CD4-positive, alpha-beta T cell (primary cell): ENCODE data around the gene JPT2. TPM values are rescaled to one million over a fixed set of nuclear protein-coding genes. Genes with fewer than 3 reads are reported as not detected.

Experiments
- ATAC-seq: fragments of 200-7000 bp; cut with Tn5 transposase; one replicate; pipeline ENCODE4 v1.10.0; 2022; ENCODE audit warnings: mild to moderate bottlenecking; ENCODE audit not compliant: poor library complexity
- CTCF ChIA-PET: fragments of 350-600 bp; sonication (Branson Sonifier 250); formaldehyde crosslinking; loops from one replicate; lab custom pipeline; 2021; ENCODE audit warnings: antibody characterized with exemption, inconsistent platforms; lab: Charles Lee
- POLR2A ChIA-PET: fragments of 350-600 bp; sonication (Branson Sonifier 250); formaldehyde crosslinking; loops from one replicate; lab custom pipeline; 2021; ENCODE audit warnings: antibody characterized with exemption, inconsistent platforms; lab: Charles Lee
- DNase-seq, 14 experiments: peaks; one replicate each; pipeline ENCODE4 v3.0.0-alpha.2; 2013 to 2020; ENCODE audit warnings: mixed read lengths in 2 of 14
- H3K27ac ChIP-seq, 2 donors: one replicate each; pipeline versions ENCODE4 v1.5.1 to v1.7.0; 2013; ENCODE audit warnings: low read length in 2 of 2, low read depth in 1 of 2, mild to moderate bottlenecking in 1 of 2
- H3K27me3 ChIP-seq, 2 experiments: 1 replicate in 1 of 2; 2 replicates in 1 of 2; pipeline versions ENCODE4 v1.6.1 to v1.7.0; 2013; ENCODE audit warnings: low read length in 2 of 2, control low read depth in 1 of 2, mild to moderate bottlenecking in 1 of 2, moderate library complexity in 1 of 2; ENCODE audit not compliant: insufficient read depth in 2 of 2, control insufficient read depth in 1 of 2
- H3K36me3 ChIP-seq: one replicate; pipeline ENCODE4 v1.6.1; 2013; ENCODE audit warnings: low read length, control low read depth; ENCODE audit not compliant: insufficient read depth
- H3K4me1 ChIP-seq: one replicate; pipeline ENCODE4 v1.6.1; 2013; ENCODE audit warnings: low read length, control low read depth; ENCODE audit not compliant: insufficient read depth
- H3K4me3 ChIP-seq: one replicate; pipeline ENCODE4 v1.5.1; 2013; ENCODE audit warnings: mild to moderate bottlenecking, low read length, moderate library complexity
- H3K9me3 ChIP-seq, 2 experiments: 1 replicate in 1 of 2; 2 replicates in 1 of 2; pipeline versions ENCODE4 v1.6.1 to v1.7.0; 2013; ENCODE audit warnings: low read length in 2 of 2, mild to moderate bottlenecking in 2 of 2, control low read depth in 1 of 2, moderate library complexity in 1 of 2; ENCODE audit not compliant: control insufficient read depth in 1 of 2, insufficient read depth in 1 of 2
- H3K27ac Mint-ChIP-seq: one replicate; pipeline ENCODE4 v1.8.0; 2020; ENCODE audit warnings: mixed read lengths
- H3K27me3 Mint-ChIP-seq: one replicate; pipeline ENCODE4 v1.8.0; 2021; ENCODE audit warnings: mixed read lengths
- H3K36me3 Mint-ChIP-seq: one replicate; pipeline ENCODE4 v1.8.0; 2021; ENCODE audit warnings: low read depth, mixed read lengths
- H3K4me1 Mint-ChIP-seq: one replicate; pipeline ENCODE4 v1.8.0; 2021; ENCODE audit warnings: low read depth, mixed read lengths
- H3K4me3 Mint-ChIP-seq: one replicate; pipeline ENCODE4 v1.8.0; 2020; ENCODE audit warnings: mild to moderate bottlenecking, mixed read lengths
- H3K9me3 Mint-ChIP-seq: one replicate; pipeline ENCODE4 v1.8.0; 2020; ENCODE audit warnings: mixed read lengths
- intact Hi-C, 2 experiments: fragments of 100-400 bp; cut with DNase I in 1 of 2; cut with micrococcal nuclease in 1 of 2; formaldehyde crosslinking; loops; one replicate each; pipeline versions ENCODE4 v1.15.1 to v1.9.0; 2023 to 2025; cut with DNase I, micrococcal nuclease
- total RNA-seq, 174 experiments: library from RNA in 2 of 174; stranded (reverse) in 2 of 174; gene quantifications; one replicate each; pipeline ENCODE4 v1.2.3 and lab custom pipeline; 2021 to 2026
- TF ChIP-seq, protein P1 (sequence below): fragments of 200-600 bp; IDR thresholded peaks from one replicate; pipeline ENCODE4 v1.8.0; 2022; ENCODE audit warnings: antibody characterized with exemption, mild to moderate bottlenecking

JPT2 gene
- total RNA-seq, 2 experiments from 2014 or later = 2.5 to 3.2 TPM

DNA sequence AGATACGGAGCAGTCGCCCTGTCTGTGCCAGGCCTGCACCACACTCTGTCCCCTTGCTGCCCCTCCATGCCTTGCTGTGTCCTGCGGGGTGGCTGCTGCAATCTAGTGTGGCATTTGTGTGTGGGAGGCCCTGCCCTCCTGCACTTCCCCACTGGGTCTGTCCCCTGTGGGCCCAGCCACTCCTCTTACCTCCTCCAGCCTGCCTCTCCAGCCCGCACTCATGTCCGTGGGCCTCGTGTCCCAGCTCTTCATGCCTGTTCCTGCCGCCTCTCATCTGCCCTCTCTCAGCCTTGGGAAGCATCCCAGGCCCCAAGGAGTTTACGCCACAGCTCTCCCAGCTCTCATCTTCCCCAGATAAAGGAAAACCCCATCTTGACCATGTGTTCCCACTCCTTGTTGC lies 39.3 kb upstream of the JPT2 start:
- no peaks in the 10 kb centered on the region for H3K27me3 Mint-ChIP-seq
- peaks cover 76% of the 10 kb centered on the region for H3K36me3 ChIP-seq
- intact Hi-C loops = no loop called here
- H3K4me1 ChIP-seq = no peaks in the 10 kb centered on the region
- no peak overlapping the region for H3K4me3 Mint-ChIP-seq
- ChIA-PET CTCF (no interaction called here), POLR2A (no interaction called here)
- H3K27ac ChIP-seq = no peak overlapping the region
- peaks cover 82% of the 10 kb centered on the region for H3K36me3 Mint-ChIP-seq
- no peaks in the 10 kb centered on the region for H3K4me1 Mint-ChIP-seq
- no peaks in the 10 kb centered on the region for H3K27me3 ChIP-seq
- H3K4me3 ChIP-seq = no peak overlapping the region
- H3K9me3 ChIP-seq = no peaks in the 10 kb centered on the region
- ATAC-seq = no peak
- TF ChIP-seq, protein P1, sequence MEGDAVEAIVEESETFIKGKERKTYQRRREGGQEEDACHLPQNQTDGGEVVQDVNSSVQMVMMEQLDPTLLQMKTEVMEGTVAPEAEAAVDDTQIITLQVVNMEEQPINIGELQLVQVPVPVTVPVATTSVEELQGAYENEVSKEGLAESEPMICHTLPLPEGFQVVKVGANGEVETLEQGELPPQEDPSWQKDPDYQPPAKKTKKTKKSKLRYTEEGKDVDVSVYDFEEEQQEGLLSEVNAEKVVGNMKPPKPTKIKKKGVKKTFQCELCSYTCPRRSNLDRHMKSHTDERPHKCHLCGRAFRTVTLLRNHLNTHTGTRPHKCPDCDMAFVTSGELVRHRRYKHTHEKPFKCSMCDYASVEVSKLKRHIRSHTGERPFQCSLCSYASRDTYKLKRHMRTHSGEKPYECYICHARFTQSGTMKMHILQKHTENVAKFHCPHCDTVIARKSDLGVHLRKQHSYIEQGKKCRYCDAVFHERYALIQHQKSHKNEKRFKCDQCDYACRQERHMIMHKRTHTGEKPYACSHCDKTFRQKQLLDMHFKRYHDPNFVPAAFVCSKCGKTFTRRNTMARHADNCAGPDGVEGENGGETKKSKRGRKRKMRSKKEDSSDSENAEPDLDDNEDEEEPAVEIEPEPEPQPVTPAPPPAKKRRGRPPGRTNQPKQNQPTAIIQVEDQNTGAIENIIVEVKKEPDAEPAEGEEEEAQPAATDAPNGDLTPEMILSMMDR = no peak
- no peak for DNase-seq
- no peak overlapping the region for H3K27ac Mint-ChIP-seq
- H3K9me3 Mint-ChIP-seq = no peaks in the 10 kb centered on the region

DNA sequence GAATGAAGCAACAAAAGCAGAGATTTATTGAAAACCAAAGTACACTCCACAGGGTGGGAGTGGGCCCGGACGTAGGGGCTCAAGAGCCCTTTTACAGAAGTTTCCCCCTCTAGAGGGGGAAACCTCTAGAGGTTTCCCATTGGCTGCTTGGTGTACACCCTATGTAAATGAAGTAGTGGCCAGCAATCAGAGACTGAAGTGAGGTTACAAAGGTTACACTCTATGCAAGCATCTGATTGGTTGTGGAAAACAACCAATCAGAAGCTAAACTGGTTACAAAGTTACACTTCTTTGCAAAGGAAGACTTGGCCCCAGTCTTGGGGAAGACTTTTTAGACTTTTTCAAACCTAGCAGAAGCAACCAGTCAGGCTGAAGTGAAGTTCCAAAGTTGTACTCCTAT lies 38.8 kb upstream of the JPT2 start:
- no peaks in the 10 kb centered on the region for H3K9me3 Mint-ChIP-seq
- no peak overlapping the region for H3K4me3 ChIP-seq
- H3K27ac Mint-ChIP-seq = no peak overlapping the region
- ATAC-seq (no peak), DNase-seq (no peak)
- H3K36me3 Mint-ChIP-seq = peaks cover 82% of the 10 kb centered on the region
- H3K36me3 ChIP-seq = peaks cover 72% of the 10 kb centered on the region
- H3K27ac ChIP-seq = no peak overlapping the region
- POLR2A ChIA-PET = no interaction called here
- no peaks in the 10 kb centered on the region for H3K9me3 ChIP-seq
- no peaks in the 10 kb centered on the region for H3K4me1 Mint-ChIP-seq
- CTCF ChIA-PET = no interaction called here
- no peak overlapping the region for H3K4me3 Mint-ChIP-seq
- TF ChIP-seq, protein P1 = no peak
- H3K27me3 Mint-ChIP-seq = no peaks in the 10 kb centered on the region
- intact Hi-C loops = no loop called here
- no peaks in the 10 kb centered on the region for H3K4me1 ChIP-seq
- no peaks in the 10 kb centered on the region for H3K27me3 ChIP-seq

DNA sequence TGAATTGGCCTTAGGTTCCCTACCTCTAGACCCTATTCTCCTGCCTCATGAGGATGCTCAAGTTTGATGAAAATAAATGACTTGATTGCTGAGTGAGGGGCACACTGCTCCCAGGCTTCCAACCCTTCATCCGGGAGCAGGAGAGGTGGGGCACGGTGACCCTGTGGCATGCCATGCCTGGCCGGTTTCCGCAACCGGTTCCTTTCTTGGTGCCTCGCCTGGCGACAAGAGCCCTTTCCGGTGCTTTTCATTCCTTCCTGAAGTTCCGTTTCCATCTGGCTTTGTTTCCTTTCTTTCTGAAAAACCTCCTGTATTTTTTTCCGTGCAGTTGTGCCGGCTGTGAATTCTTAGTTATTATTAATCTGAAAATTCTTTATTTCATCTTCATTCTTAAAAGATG lies 38.2 kb upstream of the JPT2 start:
- Mint-ChIP-seq H3K4me3 (no peak overlapping the region), H3K27ac (no peak overlapping the region), H3K4me1 (no peaks in the 10 kb centered on the region), H3K9me3 (no peaks in the 10 kb centered on the region), H3K27me3 (no peaks in the 10 kb centered on the region), H3K36me3 (peaks cover 83% of the 10 kb centered on the region)
- ATAC-seq = no peak
- no peak for DNase-seq
- POLR2A ChIA-PET = no interaction called here
- Histone ChIP-seq H3K9me3 (no peaks in the 10 kb centered on the region), H3K4me3 (no peak overlapping the region), H3K4me1 (no peaks in the 10 kb centered on the region), H3K36me3 (peaks cover 67% of the 10 kb centered on the region), H3K27me3 (no peaks in the 10 kb centered on the region), H3K27ac (no peak overlapping the region)
- CTCF ChIA-PET = no interaction called here
- intact Hi-C loops = no loop called here
- TF ChIP-seq, protein P1 = no peak
